ENCODE results near the gene A4GNT. TPM values are rescaled to one million over a fixed set of nuclear protein-coding genes. Genes with fewer than 3 reads are reported as not detected.
"Not testable (repeated sequence)": the region's sequence is repeated elsewhere in the genome, so short reads cannot be mapped to it uniquely, and the experiment has no call there.

Gene A4GNT
- total RNA-seq, 4 donors from 2014 or later, result not detected

- ATAC-seq (ENCODE audit: low FRiP score) (no peak), DNase-seq (ENCODE audit: low spot score) (no peak)
- TF ChIP-seq CTCF (IDR thresholded peaks at IDR 0.05), result no peak
Observed at GRCh38 chr3:138157743-138158142, 25.6 kb upstream of the A4GNT start.

GRCh38 chr3:138154534-138154933 lies 22.3 kb upstream of the A4GNT start:
- ATAC-seq (ENCODE audit: low FRiP score), result no peak
- no peak for TF ChIP-seq CTCF (IDR thresholded peaks at IDR 0.05)
- no peak for DNase-seq (ENCODE audit: low spot score)

- DNase-seq (ENCODE audit: low spot score), result no peak
- no peak for TF ChIP-seq CTCF (IDR thresholded peaks at IDR 0.05)
- no peak for ATAC-seq (ENCODE audit: low FRiP score)
Observed at GRCh38 chr3:138148503-138148902, 16.3 kb upstream of the A4GNT start.

DNA sequence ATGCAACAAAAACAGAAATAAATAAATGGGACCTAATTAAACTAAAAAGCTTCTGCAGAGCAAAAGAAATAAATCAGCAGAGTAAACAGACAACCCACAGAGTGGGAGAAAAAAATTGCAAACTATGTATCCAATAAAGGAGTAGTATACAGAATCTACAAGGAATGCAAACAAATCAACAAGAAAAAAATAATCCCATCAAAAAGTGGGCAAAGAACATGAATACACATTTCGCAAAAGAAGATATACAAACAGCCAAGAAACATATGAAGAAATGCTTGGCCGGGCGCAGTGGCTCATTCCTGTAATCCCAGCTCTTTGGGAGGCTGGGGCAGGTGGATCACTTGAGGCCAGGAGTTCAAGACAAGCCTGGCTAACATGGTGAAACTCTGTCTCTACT lies 10.0 kb upstream of the A4GNT start:
- DNase-seq (ENCODE audit: low spot score); ATAC-seq (ENCODE audit: low FRiP score): not testable (repeated sequence)

- no peak for TF ChIP-seq CTCF (IDR thresholded peaks at IDR 0.05)
- DNase-seq (ENCODE audit: low spot score) (no peak), ATAC-seq (ENCODE audit: low FRiP score) (no peak)
Observed at GRCh38 chr3:138140940-138141339, 8.8 kb upstream of the A4GNT start.

DNA sequence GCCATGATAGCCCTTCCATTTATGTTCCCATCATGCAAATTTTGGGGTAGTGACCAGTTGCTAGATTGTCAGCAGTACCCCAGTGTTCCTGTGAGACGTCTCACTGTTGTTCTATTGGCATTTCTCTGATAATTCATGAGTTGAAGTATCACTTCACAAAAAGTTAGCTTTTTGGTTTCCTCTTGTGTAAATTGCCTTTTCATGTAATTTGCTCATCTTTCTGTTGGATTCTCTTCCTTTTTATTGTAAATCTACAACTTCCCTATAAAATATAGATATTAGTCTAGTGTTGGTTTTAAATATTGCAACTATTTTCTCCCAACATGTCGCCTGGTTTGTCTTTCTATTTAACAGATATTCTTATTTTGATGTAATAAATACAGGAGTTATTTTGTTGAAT lies 7.5 kb upstream of the A4GNT start:
- ATAC-seq (ENCODE audit: low FRiP score), result no peak
- no peak for DNase-seq (ENCODE audit: low spot score)
- no peak for TF ChIP-seq CTCF (IDR thresholded peaks at IDR 0.05)

- ATAC-seq (ENCODE audit: low FRiP score) (no peak), DNase-seq (ENCODE audit: low spot score) (no peak)
Observed at GRCh38 chr3:138137861-138138260, 5.7 kb upstream of the A4GNT start.

More at GRCh38 chr3:138137861-138138260, 5.7 kb upstream of the A4GNT start:
- no peak for TF ChIP-seq CTCF (IDR thresholded peaks at IDR 0.05)

Measured in omental fat pad (tissue), 4 donors.